Fibroblast of skin of right biceps (primary cell): ENCODE measurements around the gene PELI1.

Experiments used
- DNase-seq: peaks from one replicate; pipeline ENCODE4 v3.0.0-alpha.2; 2013

The PELI1 gene

DNA sequence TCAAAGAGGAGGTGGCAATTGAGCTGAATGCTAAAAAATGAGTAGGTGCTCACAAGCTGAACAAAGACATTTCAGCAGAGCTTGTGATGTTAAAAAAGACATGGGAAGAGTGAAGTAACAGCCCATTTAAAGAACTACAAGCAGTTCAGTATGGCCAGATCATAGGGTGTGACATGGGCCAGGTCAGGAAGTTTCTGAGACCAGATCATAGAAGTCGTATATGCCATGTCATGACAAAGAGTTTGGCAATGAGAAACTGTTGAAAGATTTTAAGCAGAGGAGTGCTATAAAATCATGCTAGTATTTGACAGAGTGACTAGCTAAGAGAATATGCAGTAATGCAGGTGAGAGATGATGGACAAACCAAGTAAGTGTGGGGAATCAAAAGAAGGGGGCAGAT lies 7.3 kb upstream of the PELI1 start:
- DNase-seq = no peak

DNA sequence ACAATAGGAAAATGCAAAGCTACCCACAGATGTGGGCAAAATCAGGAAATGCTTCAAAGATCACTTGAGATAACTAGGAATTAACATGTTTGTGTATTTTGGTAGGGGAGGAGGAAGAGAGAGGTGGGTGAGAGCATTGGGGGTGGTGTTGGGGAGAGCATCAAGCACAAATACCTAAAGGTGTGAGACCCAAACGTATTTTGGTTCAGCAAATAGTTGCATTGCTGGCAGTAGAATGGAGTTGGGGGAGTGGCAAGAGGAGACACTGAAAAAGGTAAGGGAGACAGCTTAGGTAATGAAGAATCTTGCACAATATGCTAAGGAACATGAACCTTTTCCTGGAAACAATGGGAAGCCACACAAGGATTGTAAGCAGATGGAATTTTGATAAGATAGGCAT lies 1.5 kb upstream of the PELI1 start:
- DNase-seq = no peak

DNA sequence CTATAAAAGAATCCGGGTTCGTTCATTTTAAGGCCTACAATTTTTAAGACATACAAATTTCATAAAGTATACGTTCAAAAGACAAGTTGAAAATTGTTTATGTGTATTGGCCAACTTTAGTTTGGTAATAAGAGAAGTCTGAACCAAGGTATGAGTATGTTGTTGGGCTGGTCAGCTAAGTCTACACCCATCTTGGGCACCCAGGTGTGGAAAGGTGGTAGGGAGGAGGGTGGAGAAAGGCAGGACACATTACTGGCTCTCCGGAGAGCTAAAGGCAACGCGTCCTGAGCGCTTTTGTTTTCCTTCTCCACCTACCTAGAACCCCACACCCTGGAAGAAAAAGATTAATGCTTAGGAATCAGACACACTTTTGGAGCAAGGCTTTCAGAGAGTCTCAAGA lies 899 bp upstream of the PELI1 start:
- DNase-seq = no peak

DNA sequence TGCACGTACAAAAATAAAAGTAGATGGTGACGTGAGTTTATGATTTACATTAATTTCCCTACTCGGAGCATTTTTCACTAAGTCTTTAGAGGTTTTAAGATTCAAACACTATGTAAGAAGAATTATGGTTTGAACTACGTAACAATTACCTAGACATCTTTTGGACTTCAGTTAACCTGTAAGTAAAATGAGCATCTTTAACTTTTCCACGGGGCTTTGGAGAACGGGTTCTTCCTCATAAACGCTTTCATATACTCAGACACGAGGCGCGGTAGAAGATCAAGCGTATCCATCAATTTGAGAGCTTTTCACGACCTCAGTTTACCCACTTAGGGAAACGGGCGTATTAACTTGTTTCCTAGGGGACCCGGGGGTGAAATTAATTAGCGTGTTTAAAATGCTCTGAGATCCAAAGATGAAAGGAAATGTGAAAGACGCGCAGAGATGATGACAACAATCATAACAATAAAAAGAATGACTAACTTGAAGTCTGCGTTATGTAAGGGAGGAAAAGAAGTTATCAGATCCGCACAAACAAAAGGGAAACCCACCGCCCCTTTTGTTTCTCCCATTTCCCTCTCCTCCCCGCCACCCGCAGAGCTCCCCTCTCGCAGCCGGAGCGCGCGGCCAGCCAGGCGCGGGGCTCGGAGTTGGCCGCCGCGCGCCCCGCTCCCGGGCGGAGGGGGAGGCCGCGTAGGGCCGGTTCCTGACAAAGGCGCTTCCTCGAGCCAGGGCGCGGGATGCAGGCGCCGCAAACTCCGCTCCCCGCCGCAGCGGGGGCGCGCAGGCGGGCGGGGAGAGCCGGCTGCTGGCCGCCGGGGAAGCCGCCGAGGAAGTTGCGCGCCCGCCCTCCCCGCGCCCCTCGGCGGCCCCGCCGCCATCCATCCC lies 807 bp downstream of the PELI1 start:
- peak; percentile 46 for DNase-seq

DNA sequence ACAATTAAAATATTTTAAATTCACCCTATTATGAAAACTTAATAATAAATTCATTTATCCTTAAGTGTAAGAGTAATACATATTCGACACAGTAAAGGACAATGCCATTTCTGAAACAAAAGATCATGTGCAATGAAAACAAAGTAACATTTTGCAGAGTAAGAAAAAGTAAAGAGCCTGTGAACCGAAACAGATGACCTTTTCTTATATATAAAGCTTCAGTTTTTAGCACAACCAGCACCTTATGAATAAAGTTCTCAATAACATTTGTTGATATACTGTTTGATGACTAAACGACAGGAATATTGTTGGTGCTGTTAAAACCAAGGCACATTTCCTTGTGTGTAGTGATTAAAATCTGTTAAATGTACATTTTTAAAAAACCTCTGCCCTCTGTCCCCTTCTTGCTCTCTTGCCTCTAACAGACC lies 1.5 kb downstream of the PELI1 start:
- DNase-seq = no peak

DNA sequence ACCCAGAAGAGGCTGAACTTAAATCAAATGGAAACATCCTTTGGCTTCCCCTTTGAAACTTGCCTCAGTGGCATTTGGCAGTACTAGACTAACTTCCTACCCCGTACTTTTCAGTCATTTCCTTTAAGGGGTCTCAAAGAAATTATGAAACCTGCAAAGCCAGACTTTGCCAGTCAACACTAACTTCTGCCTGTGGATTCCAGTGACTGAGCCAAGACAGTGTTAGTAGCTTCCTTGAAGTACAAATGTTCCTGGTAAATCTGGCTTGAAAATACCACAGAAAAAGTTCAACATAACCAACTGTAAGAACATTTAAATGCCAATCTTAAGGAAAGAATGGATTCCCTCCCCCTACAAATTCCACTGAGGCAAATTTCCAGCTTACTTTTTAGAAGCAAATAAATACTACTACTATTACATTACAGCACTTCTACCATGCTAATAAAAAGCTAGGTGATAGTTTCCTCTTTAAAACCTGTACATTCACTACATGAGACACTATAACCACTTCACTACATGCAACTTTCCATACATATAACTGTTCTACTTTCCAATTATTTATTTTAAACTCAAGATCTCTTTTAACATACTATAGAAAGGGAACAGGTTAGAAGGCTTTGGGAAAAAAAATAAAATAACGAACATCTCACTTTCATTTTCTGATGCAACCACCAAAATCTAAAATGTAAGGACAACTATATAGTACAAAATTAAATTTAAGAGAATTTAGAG lies 2.4 kb downstream of the PELI1 start:
- DNase-seq = peak; percentile 38

DNA sequence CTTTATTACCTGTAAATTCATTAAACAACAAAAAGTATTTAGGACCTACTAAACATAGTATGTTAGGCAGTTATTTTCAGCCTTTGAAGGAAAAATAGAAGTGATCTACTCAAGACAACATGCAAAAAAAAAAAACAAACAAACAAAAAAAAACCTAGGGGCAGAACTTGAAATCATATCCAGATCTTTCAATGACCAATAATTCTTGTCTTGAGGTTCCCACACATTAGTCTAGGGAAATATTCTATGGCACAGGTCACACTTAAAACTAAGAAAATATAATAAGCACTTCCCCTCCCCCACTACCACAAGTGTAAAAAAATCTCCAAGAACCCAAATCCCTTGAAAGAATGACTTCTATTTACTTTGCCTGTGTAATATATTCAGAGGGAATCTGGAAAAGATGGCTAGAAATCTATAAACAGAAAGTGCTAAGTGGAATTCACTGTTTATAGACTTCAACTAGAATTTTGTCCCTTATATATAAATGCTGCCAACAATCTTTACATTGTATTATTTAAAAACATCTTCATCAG lies 3.5 kb downstream of the PELI1 start:
- DNase-seq = no peak

DNA sequence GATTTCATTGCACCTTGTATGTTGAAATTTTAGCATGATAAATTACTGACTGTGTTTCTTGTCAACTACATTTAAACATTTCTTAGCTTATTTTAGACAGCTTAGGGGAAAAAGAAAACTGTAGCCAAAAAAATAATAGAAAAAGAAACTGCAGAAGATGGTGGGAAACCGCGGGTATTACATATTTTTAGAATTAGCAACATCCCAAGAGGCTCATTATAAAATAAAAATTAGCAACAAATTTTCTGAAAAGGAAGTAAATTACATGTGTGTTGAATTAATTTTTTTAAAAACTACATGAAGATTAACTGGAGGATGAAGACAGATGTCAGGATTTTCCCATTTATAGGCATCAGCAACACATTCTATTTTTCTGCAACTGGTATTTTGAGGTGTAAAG lies 4.3 kb downstream of the PELI1 start:
- DNase-seq = peak; percentile 49

DNA sequence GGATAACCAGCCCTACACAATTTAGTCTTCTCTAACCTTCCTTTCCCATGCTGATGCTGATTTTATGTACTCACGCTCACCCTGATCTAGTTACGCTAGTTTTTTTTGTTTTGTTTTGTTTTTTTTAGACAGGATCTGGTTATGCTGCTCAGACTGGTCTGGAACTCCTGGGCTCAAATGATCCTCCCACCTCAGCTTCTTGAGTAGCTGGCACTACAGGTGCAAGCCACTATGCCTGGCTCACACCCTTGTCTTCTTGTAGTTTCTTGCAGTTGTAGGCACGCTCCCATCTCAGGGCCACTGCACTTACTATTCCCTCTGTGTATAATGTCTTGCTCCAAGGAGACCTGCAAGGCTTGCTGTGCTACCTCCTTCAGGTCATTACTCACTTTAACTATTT lies 6.2 kb downstream of the PELI1 start:
- DNase-seq = no peak

DNA sequence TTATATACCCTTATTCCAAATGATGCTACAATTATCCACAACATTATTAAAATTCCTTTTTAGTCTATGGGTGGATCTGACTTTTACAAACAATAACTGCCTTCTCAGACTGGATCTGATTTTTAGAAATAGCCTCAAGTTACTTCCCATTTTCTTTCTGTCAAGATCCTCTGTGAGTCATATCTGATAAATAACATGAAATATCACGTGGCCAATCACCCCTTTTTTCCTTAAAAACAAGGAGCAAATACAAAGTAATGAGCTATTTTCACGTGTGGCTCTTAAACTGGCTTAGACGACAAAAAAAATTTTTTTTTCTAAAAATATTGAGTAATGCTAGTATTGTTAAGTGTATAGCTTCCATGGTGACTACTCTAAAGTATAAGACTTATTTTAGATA lies 6.7 kb downstream of the PELI1 start:
- no peak for DNase-seq

DNA sequence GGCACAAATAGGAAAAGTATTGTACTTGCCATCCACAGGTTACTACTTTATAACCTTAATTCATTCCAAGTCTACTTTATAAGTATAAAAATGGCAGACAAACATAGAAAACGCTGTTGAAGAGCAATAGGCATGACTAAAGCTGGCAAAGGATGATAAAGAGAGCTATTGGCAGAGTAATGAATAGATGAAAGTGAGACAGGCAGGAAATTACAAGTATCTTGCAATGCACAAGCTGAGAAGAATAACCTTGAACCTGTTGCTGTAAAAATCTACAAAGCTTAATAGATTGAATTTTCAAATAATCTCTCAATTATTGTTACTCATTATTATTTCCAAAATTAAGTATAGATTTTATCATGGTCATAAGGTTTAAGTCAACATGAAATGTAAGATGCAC lies 8.8 kb downstream of the PELI1 start:
- DNase-seq = no peak

DNA sequence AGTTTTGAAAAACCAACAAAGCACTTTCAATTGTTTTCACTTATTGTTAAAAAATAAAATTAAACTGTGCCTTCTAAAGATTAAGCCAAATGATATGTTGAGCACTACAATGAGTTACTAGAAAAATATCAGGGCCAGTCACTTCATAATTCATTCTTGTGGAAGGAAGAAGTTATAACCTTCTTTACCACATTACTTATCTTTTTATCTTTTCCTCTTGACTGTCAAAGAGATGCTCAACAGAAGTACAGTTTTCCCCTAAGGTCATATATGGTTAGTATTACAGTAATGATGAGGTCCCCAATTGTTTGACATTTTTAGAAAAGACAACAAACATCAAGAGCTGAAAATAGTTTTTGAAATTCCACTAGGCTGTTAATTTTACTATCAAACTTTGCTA lies 9.4 kb downstream of the PELI1 start:
- DNase-seq = peak; percentile 41

DNA sequence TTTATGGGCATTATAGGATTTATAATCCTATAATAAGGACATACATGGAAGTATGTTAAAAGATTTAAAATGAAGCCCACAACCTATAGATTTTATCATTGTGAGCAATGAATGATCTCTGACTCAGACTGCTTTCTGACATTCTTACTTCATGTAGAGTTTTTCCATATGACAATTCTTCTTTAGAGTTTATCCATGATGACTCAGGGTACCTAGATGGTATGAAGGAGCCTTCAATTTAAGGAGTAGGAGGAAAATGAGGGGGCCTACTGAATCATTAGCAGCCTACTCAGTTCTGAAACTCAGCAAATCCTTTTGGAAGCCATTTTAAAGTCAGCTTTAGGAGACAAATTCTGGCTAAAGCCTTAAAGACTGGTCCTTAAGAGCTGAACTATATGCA lies 10.4 kb downstream of the PELI1 start:
- peak; percentile 94 for DNase-seq

DNA sequence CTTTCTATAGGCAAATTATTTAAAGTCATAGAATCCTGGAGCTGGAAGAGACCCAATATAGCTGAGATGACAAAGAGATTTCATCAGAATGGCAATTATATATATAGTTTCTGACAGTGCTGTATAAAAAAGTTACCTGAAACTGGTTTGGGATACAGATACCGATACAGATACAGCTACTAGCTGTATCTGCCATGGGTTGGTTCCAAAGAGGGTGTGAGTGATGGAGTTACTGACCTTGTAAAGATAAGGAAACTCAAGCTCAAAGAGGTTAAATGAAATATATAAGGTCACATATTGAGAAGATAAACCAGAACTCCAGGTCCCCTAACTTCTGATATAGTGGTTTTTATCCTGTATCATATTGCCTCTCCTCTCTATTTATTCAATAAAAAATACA lies 10.9 kb downstream of the PELI1 start:
- DNase-seq = no peak

DNA sequence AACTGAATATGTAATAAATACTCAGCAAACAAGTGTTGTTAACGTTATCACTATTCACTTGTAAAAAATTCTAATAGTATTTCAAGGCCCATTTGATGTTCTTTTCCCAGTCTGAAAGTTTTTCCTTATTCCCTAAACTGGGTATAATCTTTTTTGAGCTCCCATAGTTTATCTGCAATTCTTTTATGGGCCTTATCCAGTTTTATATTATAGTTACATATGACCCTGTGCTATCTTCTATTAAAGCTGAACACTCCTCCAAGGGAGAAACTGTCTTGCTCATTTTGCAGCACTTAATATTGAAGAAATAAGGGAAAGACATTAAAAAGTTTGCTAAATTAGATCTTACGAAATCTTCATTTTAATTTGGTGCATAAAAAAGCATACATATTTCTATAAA lies 13.9 kb downstream of the PELI1 start:
- no peak for DNase-seq

DNA sequence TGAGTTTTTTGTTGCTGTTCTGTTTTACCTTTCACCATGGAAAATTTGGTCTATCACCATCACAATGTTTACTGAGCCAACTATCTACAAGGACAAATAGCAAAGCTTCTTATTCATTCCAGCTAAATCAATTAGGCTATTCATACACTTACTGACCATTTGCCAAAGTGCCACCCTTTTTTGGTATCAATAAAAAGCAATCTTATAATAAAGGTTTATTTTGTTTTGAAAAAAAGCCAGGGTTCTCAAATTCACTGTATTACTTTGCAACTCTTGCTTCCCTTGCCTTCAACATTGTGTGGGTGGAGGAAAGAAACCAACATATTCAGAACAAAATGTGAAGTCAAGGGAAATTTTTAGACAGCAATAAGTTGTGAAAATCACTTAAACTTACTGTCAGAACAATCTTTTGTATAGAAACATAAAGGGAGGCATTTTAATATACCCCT lies 15.3 kb downstream of the PELI1 start:
- DNase-seq = no peak

DNA sequence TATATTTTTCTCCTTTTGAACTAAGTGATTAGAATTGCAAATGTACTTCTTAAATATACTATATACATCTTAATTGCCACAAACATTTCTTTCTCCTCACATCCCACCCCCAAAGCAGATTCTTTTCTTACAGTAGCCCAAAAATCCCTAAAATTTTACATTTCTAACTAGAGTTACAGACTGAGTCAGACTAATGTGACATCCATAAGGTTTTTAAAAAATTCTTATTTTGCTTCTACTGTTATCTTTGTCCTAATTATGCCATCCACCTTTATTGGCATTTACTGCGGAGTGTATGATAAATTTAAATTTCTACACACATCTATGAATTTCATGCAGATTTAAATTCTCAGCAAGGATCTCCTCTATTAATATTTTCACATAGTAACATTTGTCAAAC lies 15.8 kb downstream of the PELI1 start:
- no peak for DNase-seq

DNA sequence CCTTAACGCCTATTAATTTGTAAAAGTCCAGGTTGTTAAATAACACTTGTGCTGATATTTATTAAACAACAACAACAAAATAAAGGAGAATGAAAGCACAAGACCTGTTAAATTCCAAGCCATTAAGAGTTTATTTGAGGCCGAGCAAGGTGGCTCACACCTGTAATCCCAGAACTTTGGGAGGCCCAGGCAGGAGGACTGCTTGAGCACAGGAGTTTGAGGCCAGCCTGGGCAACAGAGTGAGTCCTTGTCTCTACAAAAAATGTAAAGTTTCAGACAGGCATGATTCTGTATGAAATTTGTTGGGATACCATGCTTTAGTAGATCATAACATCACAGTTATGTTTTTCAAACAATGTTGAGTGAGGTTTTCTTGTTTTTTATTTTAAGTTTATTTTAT lies 17.1 kb downstream of the PELI1 start:
- no peak for DNase-seq

DNA sequence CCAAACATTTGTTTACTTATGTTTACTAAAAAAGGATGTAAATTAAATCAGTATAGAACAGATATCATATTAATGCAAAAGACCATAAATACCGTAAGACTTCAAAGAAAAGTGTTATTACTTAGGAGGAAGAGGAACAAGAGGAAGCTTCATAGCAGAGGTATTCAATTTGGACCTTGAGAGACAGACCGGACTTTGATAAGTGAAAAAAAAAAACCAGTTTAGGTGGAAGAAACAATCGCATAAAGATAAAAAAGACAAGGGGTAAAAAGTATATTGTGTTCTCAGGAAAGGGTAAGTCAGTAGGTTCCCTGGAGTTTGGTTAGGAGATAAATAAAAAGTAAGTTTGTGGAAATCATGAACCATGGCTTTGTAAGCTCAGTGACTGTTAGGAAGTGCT lies 17.6 kb downstream of the PELI1 start:
- no peak for DNase-seq

DNA sequence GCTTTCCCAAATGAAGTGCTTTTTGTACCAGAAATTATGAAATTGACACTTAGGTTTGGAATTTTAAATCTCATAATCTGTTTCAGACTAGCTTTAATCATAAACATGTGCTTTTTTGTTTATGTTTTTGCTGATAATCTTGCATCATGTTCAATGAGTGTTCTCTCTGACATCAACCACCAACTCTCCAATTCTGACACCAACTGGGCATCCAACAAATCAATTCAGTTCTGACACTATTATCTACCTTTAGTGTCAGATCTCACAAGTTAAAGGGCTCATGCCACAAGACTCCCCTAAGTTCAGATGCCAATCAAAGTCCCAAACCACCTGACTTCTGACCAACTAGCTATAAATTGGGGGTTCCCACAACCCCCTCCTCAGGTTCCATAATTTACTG lies 19.6 kb downstream of the PELI1 start:
- DNase-seq = no peak

DNA sequence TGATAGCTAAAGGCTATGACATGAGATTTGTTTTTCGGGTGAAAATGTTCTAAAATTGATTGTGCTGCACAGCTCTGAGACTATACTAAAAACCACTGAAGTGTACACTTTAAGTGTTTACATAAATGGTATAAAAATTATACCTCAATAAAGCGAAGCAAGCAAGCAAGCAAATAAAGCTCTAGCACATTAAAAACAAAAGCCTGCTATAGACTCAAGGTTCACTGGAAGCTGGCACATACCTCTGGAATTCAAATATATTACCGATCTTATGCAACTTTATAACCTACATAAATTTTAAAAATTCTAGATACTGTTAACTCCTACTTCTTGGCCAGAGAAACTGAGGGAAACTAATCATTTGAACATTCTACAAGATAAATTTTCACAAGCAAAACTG lies 20.1 kb downstream of the PELI1 start:
- DNase-seq = no peak

DNA sequence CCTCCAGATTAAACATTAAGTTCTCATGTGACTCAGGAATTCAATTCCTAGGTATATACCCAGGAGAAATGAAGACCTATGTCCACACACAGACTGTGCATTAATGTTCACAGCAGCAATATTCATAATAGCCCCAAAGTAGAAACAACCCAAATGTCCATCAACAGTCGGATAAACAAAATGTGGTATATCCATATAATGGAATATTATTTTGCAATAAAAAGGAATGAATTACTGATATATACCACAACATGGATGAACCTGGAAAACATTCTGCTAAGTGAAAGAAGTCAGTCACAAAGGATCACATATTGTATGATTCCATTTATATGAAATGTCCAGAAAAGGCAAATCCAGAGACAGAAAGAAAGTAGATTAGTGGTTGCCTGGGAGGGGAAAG lies 20.5 kb downstream of the PELI1 start:
- no peak for DNase-seq

DNA sequence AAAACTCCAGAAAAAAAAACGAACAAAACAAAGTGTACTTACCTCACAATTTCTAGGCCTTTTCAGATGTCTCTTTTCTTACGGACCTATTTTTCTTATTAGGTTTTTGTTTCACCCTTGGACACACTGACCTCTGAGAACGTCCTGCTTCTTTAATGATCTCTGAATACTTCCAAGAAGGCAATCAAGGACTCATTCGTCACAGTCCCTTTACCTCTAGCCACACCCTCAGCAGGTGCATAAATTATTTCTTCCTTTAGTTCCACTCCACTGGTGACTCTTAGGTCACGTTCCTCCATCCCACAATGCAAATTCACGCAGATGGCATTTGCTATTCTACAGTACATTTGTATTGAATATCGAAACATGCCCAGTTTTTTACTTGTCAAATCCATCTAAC lies 21.9 kb downstream of the PELI1 start:
- DNase-seq = no peak

DNA sequence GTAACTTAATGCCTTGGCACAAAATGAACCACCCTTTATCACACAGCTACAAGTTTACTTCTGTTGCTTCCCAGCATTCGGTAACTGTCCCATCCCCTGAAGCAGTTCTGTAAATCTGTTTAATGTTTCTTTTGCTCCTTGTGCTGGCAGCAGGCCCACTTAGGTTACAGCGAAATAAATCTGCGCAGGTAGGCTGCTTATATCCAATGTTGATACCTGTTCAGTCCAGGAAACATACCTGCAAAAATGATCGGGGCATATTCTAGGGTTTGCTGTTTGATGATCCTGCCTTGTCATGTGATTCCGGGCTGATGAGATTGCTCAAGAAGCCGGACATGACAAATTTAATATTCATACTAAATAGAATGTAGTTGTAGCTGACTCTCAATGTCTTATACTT lies 23.3 kb downstream of the PELI1 start:
- DNase-seq = no peak
